ENCODE data around the gene MMP15.

DNA sequence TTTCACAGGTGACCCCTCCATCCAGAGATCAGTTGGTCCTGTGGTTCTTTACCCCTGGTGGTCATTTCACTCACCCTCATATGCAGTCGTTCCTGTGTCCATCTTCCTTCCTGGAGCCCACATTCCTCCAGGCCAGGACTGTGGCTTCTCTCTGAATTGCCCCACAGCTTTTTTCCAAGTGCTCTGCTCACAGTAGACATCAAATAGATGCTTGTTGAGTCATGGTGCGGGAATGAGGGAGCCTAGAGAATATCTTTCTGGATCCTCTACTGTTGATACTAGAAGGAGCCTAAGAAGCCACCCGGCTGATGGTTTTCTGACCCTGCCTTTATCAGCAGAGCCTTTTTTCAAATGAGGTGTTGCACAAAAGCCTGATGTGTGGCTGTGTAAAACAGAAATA, 13.9 kb upstream of the MMP15 start:
- TF ChIP-seq NFRKB (IDR thresholded peaks at IDR 0.05) (no peak), LEF1 (IDR thresholded peaks at IDR 0.05; ENCODE audit: borderline replicate concordance) (no peak), HDGF (IDR thresholded peaks at IDR 0.05; ENCODE audit: borderline replicate concordance) (no peak), ELF4 (IDR thresholded peaks at IDR 0.05) (no peak), FOXK2 (IDR thresholded peaks at IDR 0.05) (no peak), SUZ12 (IDR thresholded peaks at IDR 0.05) (no peak), TARDBP (IDR thresholded peaks at IDR 0.05) (no peak), FOXM1 (IDR thresholded peaks at IDR 0.05; ENCODE audit: borderline replicate concordance) (no peak), FOXA1 (IDR thresholded peaks at IDR 0.05) (no peak)
- TF ChIP-seq, protein P1, sequence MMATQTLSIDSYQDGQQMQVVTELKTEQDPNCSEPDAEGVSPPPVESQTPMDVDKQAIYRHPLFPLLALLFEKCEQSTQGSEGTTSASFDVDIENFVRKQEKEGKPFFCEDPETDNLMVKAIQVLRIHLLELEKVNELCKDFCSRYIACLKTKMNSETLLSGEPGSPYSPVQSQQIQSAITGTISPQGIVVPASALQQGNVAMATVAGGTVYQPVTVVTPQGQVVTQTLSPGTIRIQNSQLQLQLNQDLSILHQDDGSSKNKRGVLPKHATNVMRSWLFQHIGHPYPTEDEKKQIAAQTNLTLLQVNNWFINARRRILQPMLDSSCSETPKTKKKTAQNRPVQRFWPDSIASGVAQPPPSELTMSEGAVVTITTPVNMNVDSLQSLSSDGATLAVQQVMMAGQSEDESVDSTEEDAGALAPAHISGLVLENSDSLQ (IDR thresholded peaks at IDR 0.05): no peak
